Naive B cell (primary cell): Measurements from ENCODE around the gene CDYL. TPM values are rescaled to one million over a fixed set of nuclear protein-coding genes. Genes with fewer than 3 reads are reported as not detected.

ENCODE experiments used
- ATAC-seq, 2 donors: fragments of 150-1000 bp; cut with Tn5 transposase; 2 replicates each; pipeline ENCODE4 v1.10.0; 2021; ENCODE audit warnings: low read depth in 2 of 2, mild to moderate bottlenecking in 2 of 2, moderate library complexity in 2 of 2
- DNase-seq: peaks from one replicate; pipeline ENCODE4 v3.0.0; 2022
- H3K27ac Mint-ChIP-seq, 6 donors: one replicate each; pipeline ENCODE4 v1.8.0; 2020 to 2022; ENCODE audit warnings: mild to moderate bottlenecking in 6 of 6, mixed read lengths in 6 of 6, moderate library complexity in 5 of 6, inconsistent platforms in 2 of 6
- H3K27me3 Mint-ChIP-seq, 3 donors: one replicate each; pipeline ENCODE4 v1.8.0; 2021 to 2022; ENCODE audit warnings: mixed read lengths in 3 of 3, mild to moderate bottlenecking in 1 of 3
- H3K36me3 Mint-ChIP-seq, 2 donors: one replicate each; pipeline ENCODE4 v1.8.0; 2020 to 2022; ENCODE audit warnings: mixed read lengths in 2 of 2, inconsistent platforms in 1 of 2, mild to moderate bottlenecking in 1 of 2
- H3K4me1 Mint-ChIP-seq, 3 donors: one replicate each; pipeline ENCODE4 v1.8.0; 2020 to 2022; ENCODE audit warnings: mixed read lengths in 3 of 3, inconsistent platforms in 1 of 3, mild to moderate bottlenecking in 1 of 3, moderate library complexity in 1 of 3
- H3K4me3 Mint-ChIP-seq, 8 donors: one replicate each; pipeline ENCODE4 v1.8.0; 2020 to 2022; ENCODE audit warnings: mild to moderate bottlenecking in 8 of 8, mixed read lengths in 8 of 8, moderate library complexity in 8 of 8, inconsistent platforms in 2 of 8
- H3K9me3 Mint-ChIP-seq, 7 donors: one replicate each; pipeline ENCODE4 v1.8.0; 2020 to 2022; ENCODE audit warnings: mixed read lengths in 7 of 7, mild to moderate bottlenecking in 5 of 7, inconsistent platforms in 2 of 7, moderate library complexity in 1 of 7
- polyA plus RNA-seq, 6 donors: library from polyadenylated mRNA; unstranded; fragments of 300-500 nt; fragmentation: Illumina TruSeq; gene quantifications; one replicate each; pipeline ENCODE4 v1.2.3, GENCODE V29; 2021; ENCODE audit warnings: low read depth in 6 of 6

The CDYL gene
- polyA plus RNA-seq, 6 donors from 2014 or later = 5.5 to 9.8 (median 7.8) TPM

DNA sequence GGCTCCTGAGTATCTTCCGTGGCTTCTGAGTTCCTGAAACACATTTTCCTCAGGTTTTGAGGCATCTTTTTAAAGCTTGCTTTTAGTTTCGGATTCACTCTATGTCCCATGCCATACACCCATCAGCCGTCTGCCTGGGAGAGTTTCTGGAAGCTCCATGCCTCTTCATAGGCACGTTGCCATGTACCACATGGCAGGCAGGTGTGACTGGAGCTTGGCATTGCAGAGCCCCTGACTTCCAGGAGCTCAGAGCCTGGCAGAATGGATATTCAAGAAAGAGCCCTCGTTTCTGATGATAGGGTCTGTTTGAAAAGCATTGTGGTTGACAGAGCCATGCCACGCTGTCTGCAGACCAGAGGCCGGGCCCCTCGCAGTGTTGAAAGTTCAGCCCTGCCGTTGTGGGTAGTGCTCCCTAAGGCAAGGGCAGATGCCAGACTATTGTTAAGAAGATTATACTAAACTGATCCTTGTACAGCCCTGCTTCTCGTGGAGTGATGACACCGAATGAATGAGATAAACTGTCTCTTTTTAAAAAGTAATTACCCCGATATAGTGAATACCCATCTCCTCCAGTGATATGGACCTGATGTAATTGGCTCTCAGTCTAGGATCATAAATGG lies 127.7 kb downstream of the CDYL start:
- Mint-ChIP-seq H3K4me3 (peak overlapping the region in 1 of 8 donors; percentile 3), H3K27me3 (no peaks in the 10 kb centered on the region), H3K9me3 (peaks cover 0 to 9% (median 4%) of the 10 kb centered on the region in 7 donors), H3K36me3 (peaks cover 8 to 13% of the 10 kb centered on the region in 2 donors), H3K27ac (peak overlapping the region in 3 of 6 donors; percentile 65 to 77 (median 75)), H3K4me1 (peaks cover 41 to 64% (median 58%) of the 10 kb centered on the region in 3 donors)
- no peak for DNase-seq
- no peak for ATAC-seq

DNA sequence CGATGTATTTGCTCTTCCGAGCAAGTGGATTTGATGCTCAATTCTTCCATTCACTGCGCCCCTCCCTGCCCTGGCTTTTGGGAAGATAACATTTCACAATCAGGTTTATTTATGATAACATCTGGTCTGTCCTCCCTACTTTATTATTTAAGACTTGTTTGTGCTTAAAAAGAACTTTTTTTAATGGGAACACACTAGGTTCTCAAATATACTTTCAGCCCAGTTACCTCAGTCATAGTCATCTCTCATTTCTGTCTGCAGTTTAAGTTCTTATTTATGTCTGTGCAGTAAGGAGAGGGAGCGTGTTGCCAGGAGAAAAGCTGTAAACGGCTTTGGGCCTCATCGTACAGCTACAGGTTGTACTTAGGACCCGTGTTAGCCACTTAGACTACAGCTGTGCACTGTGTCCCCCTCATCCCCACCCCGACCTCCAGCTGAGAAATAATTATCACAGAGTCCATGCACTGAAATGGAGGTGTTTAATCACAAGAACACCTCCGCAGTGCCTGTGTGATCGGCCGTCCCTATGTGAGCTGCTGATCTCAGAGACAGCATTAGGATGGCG lies 128.3 kb downstream of the CDYL start:
- Mint-ChIP-seq H3K4me1 (peaks cover 43 to 66% (median 65%) of the 10 kb centered on the region in 3 donors), H3K27me3 (no peaks in the 10 kb centered on the region), H3K36me3 (peaks cover 2 to 6% of the 10 kb centered on the region in 2 donors), H3K9me3 (peaks cover 0 to 5% (median 0%) of the 10 kb centered on the region in 7 donors), H3K27ac (peak overlapping the region in 1 of 6 donors; percentile 70), H3K4me3 (no peak overlapping the region)
- no peak for ATAC-seq
- DNase-seq = no peak

DNA sequence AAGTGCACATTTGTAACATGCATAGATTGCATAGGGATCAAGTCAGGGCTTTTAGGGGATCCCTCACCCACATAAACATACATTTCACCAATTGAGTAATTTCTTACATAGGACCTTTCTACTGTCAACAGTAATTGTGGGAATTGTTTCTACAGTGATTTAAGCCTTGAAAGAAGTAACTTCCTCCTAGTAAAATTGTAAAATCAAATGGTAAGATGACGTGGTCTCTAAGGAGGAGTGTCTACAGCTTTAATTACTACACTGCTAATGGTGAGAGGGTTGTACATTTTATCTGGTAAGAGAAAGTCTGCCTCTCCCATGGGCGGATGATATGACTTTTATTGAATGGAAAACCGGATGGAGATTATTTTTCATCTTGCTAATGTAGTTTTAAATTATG lies 129.6 kb downstream of the CDYL start:
- H3K36me3 Mint-ChIP-seq = peaks cover 0 to 12% of the 10 kb centered on the region in 2 donors
- ATAC-seq (peak; percentile 34 to 39), DNase-seq (no peak)
- H3K4me3 Mint-ChIP-seq = peak overlapping the region in 7 of 8 donors; percentile 66 to 89 (median 76)
- H3K27ac Mint-ChIP-seq = peak overlapping the region in 4 of 6 donors; percentile 33 to 82 (median 71)
- peaks cover 43 to 74% (median 70%) of the 10 kb centered on the region in 3 donors for H3K4me1 Mint-ChIP-seq
- no peaks in the 10 kb centered on the region for H3K27me3 Mint-ChIP-seq
- H3K9me3 Mint-ChIP-seq = peaks cover 0 to 2% (median 0%) of the 10 kb centered on the region in 7 donors

DNA sequence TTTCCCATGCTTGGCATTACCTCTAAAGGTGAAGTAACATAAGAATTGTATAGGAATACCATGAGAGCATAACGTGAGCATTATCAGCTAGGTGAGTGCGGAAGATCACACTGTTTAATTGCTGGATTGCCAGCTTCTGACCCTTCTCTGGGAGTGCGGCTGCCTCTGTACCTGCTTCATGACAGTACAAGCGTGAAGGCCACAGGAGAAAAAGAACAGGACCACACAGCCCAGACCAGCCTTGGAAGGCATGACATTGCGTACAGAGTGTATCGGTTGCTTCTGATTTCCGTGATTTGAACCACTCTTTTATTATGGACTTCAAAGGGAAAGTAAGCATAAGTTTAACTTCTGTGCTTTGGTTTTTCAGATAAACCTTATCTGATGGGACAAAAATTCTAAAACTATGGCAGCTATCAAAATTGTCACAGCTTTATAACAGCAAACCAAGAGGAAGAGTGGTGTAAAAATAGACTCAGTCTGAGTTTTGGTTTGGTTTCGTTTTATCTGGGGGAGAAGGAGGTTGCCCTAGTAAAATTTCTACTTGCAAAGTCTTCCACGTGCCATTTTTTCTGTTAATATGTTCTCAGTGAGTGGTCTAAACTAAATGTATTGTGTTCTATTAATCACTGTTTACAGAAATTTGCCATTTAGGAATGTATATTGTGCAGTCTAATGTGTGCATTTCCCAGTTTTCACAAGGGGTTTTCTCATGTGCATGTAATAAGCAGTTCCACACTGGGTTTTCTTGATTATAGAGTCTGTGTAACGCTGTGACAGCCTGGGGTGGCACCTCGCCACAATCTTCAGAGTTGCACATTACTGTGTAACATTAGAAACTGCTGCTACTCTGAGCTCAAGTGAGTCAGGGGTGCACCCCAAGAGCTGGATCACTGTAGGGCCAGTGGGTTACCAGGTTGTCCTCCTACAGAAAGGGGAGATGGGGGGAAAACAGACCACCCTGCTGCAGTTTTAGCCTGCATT lies 130.4 kb downstream of the CDYL start:
- DNase-seq = no peak

DNA sequence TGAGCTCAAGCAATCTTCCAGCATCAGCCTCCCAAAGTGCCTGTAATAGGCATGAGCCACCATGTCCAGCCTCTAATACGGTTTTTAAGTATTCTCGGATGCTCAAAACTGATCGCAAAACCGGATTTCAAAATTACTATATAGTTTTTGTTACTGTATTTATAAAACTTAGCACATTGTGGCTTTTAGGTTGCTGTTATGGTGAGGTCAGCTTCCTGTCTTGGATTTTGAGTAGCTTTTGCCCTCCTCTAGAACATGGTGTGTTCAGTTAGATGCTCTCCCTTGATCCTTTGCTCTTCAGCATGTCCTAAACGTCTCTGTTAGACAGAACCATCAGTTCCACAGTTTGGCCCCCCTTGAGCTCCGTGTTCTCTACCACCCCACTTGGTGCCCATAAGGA lies 131.4 kb downstream of the CDYL start:
- ATAC-seq (no peak), DNase-seq (no peak)
- Mint-ChIP-seq H3K9me3 (peaks cover 0 to 2% (median 0%) of the 10 kb centered on the region in 7 donors), H3K27me3 (no peaks in the 10 kb centered on the region), H3K4me1 (peaks cover 34 to 57% (median 55%) of the 10 kb centered on the region in 3 donors), H3K36me3 (peaks cover 0 to 12% of the 10 kb centered on the region in 2 donors), H3K27ac (peak overlapping the region in 3 of 6 donors; percentile 73 to 93 (median 92)), H3K4me3 (peak overlapping the region in 6 of 8 donors; percentile 15 to 76 (median 58))

More for the DNA sequence above, 130.4 kb downstream of the CDYL start:
- Mint-ChIP-seq H3K27me3 (no peaks in the 10 kb centered on the region), H3K27ac (peak overlapping the region in 5 of 6 donors; percentile 33 to 84 (median 65)), H3K4me1 (peaks cover 37 to 66% (median 65%) of the 10 kb centered on the region in 3 donors), H3K4me3 (peak overlapping the region; percentile 66 to 89 (median 76)), H3K9me3 (peaks cover 0 to 2% (median 0%) of the 10 kb centered on the region in 7 donors), H3K36me3 (peaks cover 0 to 12% of the 10 kb centered on the region in 2 donors)
- ATAC-seq = no peak

DNA sequence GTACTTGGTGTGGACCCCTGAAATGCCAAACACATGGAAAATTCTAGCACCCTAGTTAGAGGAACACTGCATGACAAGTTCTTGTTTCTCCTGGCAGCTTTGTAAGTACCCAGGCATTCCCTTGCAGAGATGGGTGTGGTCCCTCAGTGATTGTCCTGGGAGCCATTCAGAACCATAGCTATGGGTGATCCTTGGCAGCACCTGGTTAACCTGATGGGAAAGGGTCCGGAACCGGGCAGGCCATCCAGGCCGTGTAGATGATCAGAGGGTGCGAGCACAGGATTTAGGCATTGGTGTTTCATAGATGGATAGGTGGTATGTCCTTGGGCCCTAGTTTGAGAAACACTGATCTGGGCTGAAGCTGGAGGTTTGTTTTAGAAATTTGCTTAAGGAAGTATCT lies 131.9 kb downstream of the CDYL start:
- H3K36me3 Mint-ChIP-seq = peaks cover 0 to 12% of the 10 kb centered on the region in 2 donors
- ATAC-seq = no peak
- peaks cover 0 to 2% (median 0%) of the 10 kb centered on the region in 7 donors for H3K9me3 Mint-ChIP-seq
- peaks cover 33 to 59% (median 50%) of the 10 kb centered on the region in 3 donors for H3K4me1 Mint-ChIP-seq
- H3K27me3 Mint-ChIP-seq = no peaks in the 10 kb centered on the region
- DNase-seq = no peak
- peak overlapping the region in 4 of 6 donors; percentile 38 to 93 (median 82) for H3K27ac Mint-ChIP-seq
- H3K4me3 Mint-ChIP-seq = peak overlapping the region in 4 of 8 donors; percentile 16 to 76 (median 63)

DNA sequence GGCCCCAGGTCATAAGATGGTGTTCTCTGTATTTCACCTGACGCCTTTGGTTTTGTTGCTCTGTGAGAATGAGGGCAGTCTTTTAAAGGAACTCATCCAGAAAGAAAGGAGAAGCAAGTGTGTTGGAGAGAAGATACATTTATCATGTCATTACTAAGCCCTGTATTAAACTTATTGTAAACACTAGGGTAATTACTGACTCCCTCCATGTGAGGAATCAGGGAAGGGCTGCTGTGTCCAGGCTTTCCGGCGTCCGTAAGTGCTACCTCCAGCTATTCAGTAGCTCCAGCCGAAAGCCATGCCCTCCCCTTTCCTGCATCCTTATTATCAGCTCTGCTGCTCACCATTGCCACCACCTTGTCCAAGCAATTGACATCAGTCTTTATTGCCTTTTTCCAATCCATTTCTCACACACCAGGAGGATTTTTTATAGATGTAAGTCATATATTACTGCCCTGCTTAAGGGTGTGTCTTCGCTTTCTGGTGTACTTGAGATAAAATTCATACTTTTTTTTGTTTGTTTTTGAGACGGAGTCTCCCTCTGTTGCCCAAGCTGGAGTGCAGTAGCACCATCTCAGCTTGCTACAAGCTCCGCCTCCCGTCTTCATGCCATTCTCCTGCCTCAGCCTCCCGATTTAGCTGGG lies 133.0 kb downstream of the CDYL start:
- Mint-ChIP-seq H3K27me3 (no peaks in the 10 kb centered on the region), H3K27ac (peak overlapping the region in 2 of 6 donors; percentile 34 to 67), H3K36me3 (peaks cover 0 to 12% of the 10 kb centered on the region in 2 donors), H3K9me3 (peaks cover 0 to 2% (median 0%) of the 10 kb centered on the region in 7 donors), H3K4me3 (peak overlapping the region in 1 of 8 donors; percentile 36), H3K4me1 (peaks cover 36 to 66% (median 45%) of the 10 kb centered on the region in 3 donors)
- ATAC-seq (no peak), DNase-seq (no peak)

DNA sequence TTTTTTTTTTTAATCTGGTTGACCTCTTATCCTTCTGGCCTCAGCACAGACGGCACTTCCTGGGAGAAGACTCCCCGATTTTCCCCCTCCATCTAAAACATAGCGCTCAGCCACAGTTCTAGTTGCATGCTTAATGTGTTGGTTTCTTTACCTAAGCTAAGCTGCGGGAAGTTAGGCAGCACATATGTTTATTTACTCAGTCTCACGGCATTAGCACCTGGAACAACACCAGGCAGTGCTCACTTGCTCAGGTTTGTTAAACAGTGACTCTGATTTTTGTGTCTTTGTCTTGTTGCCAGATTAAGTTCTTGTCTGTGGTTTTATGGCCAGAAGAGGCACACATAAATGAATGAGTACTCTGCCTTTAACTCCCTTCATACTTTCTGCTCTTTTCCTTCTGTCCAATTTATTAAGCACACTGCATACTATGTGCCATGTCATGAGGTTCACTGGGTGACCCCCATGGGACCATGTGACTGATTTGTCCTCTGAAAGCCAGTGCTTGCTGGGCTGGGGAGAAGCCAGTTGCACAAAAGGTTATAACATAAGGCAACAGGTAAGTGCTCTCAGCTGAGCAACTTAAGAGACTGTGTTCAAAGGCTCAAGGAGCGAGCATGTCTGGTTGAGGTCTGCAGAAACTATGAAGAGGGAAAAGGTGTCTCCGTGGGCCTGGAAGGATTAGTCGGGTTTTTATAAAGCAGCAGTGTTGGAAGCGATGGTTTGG lies 134.0 kb downstream of the CDYL start:
- Mint-ChIP-seq H3K36me3 (peaks cover 0 to 6% of the 10 kb centered on the region in 2 donors), H3K9me3 (peaks cover 0 to 2% (median 0%) of the 10 kb centered on the region in 7 donors), H3K4me1 (peaks cover 41 to 75% (median 43%) of the 10 kb centered on the region in 3 donors), H3K27ac (peak overlapping the region in 2 of 6 donors; percentile 5 to 78), H3K4me3 (peak overlapping the region in 1 of 8 donors; percentile 19), H3K27me3 (no peaks in the 10 kb centered on the region)
- DNase-seq (no peak), ATAC-seq (no peak)

DNA sequence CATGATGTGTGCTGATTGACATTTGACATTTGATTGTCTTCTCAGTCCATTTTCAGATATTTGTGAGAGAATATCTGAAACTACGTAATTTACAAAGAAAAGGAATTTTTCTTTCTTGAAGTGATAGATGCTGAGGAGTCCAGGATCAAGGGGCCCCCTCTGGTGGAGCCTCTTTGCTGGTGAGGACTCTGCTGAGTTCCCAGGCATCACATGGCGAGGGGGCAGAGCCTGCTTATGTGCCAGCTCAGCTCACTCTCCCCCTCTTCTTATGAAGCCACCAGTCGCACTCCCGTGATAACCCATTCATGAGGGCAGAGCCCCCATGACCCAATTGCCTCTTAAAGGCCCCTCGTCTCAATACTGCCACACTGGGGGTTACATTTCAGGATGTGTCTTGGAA lies 136.4 kb downstream of the CDYL start:
- Mint-ChIP-seq H3K36me3 (peaks cover 0 to 6% of the 10 kb centered on the region in 2 donors), H3K4me3 (no peak overlapping the region), H3K4me1 (peaks cover 28 to 73% (median 36%) of the 10 kb centered on the region in 3 donors), H3K27ac (no peak overlapping the region), H3K9me3 (peaks cover 0 to 2% (median 0%) of the 10 kb centered on the region in 7 donors), H3K27me3 (no peaks in the 10 kb centered on the region)
- DNase-seq (no peak), ATAC-seq (no peak)

DNA sequence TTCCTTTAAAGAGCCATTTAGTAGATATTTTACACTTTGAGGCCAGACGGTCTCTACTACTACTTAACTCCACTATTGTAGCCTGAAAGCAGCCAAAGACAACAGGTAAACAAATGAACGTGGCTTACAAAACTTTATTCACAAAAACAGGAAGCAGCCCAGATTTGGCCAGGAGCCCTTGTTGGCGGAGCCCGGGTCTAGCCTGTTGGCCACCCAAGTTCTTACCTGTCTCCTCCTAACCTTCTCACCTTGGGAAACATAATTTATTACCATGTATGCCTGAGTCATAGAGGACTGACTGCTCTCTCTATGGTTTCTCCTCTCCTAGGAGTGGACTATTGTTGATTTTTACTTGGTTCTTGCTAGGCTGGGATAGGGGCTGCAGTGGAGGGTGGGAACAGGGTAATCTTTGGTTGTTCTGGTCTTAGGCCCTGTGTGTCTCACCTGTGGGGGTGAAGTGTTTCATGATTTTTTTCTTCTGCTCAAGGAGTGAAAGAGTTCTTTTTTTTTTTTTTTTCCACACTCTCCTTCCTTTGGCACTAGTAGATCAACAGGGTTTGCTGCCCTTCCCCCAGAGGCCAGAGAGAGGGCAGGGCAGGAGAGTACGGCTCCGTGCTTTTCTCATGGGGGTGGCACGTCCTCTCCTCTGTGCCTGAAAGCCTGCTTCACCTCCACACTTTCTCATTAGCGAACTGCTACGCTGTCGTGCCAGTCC lies 137.7 kb downstream of the CDYL start:
- peak overlapping the region in 3 of 6 donors; percentile 13 to 79 (median 43) for H3K27ac Mint-ChIP-seq

DNA sequence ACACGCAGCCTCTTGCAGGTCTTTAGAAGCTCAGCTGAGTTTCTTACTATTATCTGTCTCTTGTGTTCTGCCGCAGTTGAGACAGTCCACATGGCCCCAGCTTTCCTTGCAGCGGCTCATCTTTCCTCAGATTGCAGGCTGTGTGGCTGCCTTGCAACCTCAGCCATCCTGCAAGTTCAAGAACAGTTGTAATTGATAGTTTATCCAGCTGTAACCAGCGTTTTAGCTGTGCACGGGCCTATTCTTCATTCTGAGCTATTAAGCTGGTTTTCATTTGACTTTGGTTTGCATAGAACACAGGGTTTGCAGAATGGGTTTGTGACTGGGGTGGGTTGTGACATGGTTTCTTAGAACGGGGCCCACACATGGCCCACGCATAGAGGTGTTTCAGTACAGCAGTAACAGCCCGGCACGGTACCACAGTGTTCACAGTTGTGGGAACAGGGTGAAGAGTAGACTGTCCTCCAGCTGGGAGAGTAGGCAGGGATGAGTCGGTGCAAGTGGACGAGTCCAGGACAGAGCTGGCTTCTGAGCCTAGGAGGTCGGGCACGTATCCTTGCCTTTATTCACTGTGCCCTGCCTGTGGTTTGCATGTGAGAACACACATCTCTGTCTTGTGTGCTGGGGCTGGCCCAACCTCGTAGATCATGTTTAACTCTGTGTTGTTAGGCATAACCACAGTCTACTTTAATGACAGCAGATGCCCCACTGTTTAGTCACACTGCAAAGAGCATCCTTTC lies 138.4 kb downstream of the CDYL start:
- H3K4me3 Mint-ChIP-seq = no peak overlapping the region
- H3K9me3 Mint-ChIP-seq = no peaks in the 10 kb centered on the region
- H3K27me3 Mint-ChIP-seq = no peaks in the 10 kb centered on the region
- H3K36me3 Mint-ChIP-seq = peaks cover 0 to 6% of the 10 kb centered on the region in 2 donors
- DNase-seq (no peak), ATAC-seq (no peak)
- H3K27ac Mint-ChIP-seq = peak overlapping the region in 3 of 6 donors; percentile 13 to 59 (median 43)
- peaks cover 15 to 66% (median 25%) of the 10 kb centered on the region in 3 donors for H3K4me1 Mint-ChIP-seq

More for the DNA sequence above, 137.7 kb downstream of the CDYL start:
- ATAC-seq (no peak), DNase-seq (no peak)
- H3K4me3 Mint-ChIP-seq = no peak overlapping the region
- H3K9me3 Mint-ChIP-seq = peaks cover 0 to 2% (median 0%) of the 10 kb centered on the region in 7 donors
- peaks cover 0 to 6% of the 10 kb centered on the region in 2 donors for H3K36me3 Mint-ChIP-seq
- H3K4me1 Mint-ChIP-seq = peaks cover 16 to 73% (median 26%) of the 10 kb centered on the region in 3 donors
- H3K27me3 Mint-ChIP-seq = no peaks in the 10 kb centered on the region
